HEK293T (cell line): ENCODE measurements around the gene RNASE7.

Experiments
- BHLHE40 ChIP-seq: fragments of 450-650 bp; IDR thresholded peaks from 2 replicates; pipeline ENCODE4 v1.6.1; 2016; ENCODE audit warnings: mild to moderate bottlenecking, moderate library complexity, borderline replicate concordance
- ELF4 ChIP-seq: fragments of 450-650 bp; IDR thresholded peaks from 2 replicates; pipeline ENCODE4 v1.6.1; 2017; ENCODE audit warnings: antibody characterized with exemption
- HDGF ChIP-seq: fragments of 450-650 bp; IDR thresholded peaks from 2 replicates; pipeline ENCODE4 v1.6.1; 2017; ENCODE audit warnings: antibody characterized with exemption, borderline replicate concordance
- PKNOX1 ChIP-seq: fragments of 450-650 bp; IDR thresholded peaks from 2 replicates; pipeline ENCODE4 v1.6.1; 2016
- ZNF384 ChIP-seq: fragments of 450-650 bp; IDR thresholded peaks from 2 replicates; pipeline ENCODE4 v1.6.1; 2016

GRCh38 chr14:21037156-21037555, 5.0 kb upstream of the RNASE7 start:
- TF ChIP-seq HDGF (no peak), ZNF384 (no peak), BHLHE40 (no peak), ELF4 (no peak), PKNOX1 (no peak)
